GM13977 (cell line): Measurements from ENCODE around the gene ERC1.

Experiments used
- DNase-seq: peaks from one replicate; pipeline ENCODE4 v3.0.0; 2012; ENCODE audit warnings: low spot score
- in situ Hi-C: fragments of 300-500 bp; cut with MboI; formaldehyde crosslinking; loops from one replicate; pipeline ENCODE4 v1.12.0; 2022; ENCODE audit warnings: low sequenced_read_pairs, low pct_unique_long_range_greater_than_20kb, mixed read lengths, inconsistent platforms; ENCODE audit not compliant: unreplicated experiment
- TF ChIP-seq, protein P1 (sequence below): IDR thresholded peaks from 2 replicates; pipeline ENCODE4 v1.5.1; 2012; ENCODE audit warnings: mild to moderate bottlenecking, control low read depth; ENCODE audit not compliant: insufficient read depth; ENCODE audit errors: extremely low read depth, missing control alignments

ERC1 gene

GRCh38 chr12:1182069-1182468 is 191.0 kb downstream of the ERC1 start:
- DNase-seq: no peak
- in situ Hi-C loops: no loop called here
- TF ChIP-seq, protein P1, sequence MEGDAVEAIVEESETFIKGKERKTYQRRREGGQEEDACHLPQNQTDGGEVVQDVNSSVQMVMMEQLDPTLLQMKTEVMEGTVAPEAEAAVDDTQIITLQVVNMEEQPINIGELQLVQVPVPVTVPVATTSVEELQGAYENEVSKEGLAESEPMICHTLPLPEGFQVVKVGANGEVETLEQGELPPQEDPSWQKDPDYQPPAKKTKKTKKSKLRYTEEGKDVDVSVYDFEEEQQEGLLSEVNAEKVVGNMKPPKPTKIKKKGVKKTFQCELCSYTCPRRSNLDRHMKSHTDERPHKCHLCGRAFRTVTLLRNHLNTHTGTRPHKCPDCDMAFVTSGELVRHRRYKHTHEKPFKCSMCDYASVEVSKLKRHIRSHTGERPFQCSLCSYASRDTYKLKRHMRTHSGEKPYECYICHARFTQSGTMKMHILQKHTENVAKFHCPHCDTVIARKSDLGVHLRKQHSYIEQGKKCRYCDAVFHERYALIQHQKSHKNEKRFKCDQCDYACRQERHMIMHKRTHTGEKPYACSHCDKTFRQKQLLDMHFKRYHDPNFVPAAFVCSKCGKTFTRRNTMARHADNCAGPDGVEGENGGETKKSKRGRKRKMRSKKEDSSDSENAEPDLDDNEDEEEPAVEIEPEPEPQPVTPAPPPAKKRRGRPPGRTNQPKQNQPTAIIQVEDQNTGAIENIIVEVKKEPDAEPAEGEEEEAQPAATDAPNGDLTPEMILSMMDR: no peak

GRCh38 chr12:1184402-1184801 is 193.4 kb downstream of the ERC1 start:
- DNase-seq: no peak
- TF ChIP-seq, protein P1: no peak
- in situ Hi-C loops: no loop called here

- in situ Hi-C loops: no loop called here
- DNase-seq: peak; percentile 64
- TF ChIP-seq, protein P1: no peak
These were observed 194.6 kb downstream of the ERC1 start for GRCh38 chr12:1185460-1186182.

- in situ Hi-C loops: no loop called here
- TF ChIP-seq, protein P1: no peak
- DNase-seq: no peak
These were observed 195.3 kb downstream of the ERC1 start for GRCh38 chr12:1186298-1186697.

DNA sequence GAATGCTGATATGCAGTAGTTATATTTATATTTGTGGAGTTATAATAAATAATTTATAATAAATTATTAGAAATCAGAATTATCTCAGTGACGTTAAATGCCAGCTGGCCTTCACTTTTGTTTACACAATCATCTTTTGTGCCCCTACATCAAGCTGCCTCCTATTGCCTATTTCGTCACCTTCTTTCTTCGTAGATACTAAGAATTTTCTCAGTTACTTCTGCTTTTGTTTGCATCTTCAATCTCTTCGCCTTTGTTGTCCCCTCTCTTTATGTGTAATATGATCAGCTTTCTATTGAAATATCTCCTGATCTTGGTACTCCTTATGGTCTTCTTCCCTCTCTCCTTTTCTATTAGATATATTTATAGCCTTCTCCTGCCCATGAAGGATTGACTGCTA is 197.0 kb downstream of the ERC1 start:
- no peak for DNase-seq
- TF ChIP-seq, protein P1: no peak
- in situ Hi-C loops: no loop called here

- in situ Hi-C loops: no loop called here
- TF ChIP-seq, protein P1: no peak
- no peak for DNase-seq
These were observed 198.1 kb downstream of the ERC1 start for GRCh38 chr12:1189163-1189562.

- TF ChIP-seq, protein P1: no peak
- no peak for DNase-seq
- in situ Hi-C loops: no loop called here
These were observed 204.5 kb downstream of the ERC1 start for GRCh38 chr12:1195513-1195912.
